Lung microvascular endothelial cell (primary cell): ENCODE data around the gene MYOZ1. TPM values are rescaled to one million over a fixed set of nuclear protein-coding genes. Genes with fewer than 3 reads are reported as not detected.
"Not testable (repeated sequence)": the region's sequence is repeated elsewhere in the genome, so short reads cannot be mapped to it uniquely, and the experiment has no call there.

ENCODE experiments used
- DNase-seq, 2 donors: peaks; one replicate each; pipeline versions ENCODE4 v3.0.0 to v3.0.0-alpha.2; 2010; ENCODE audit warnings: low read depth in 2 of 2
- total RNA-seq: library from RNA; depleted of rRNA; stranded (reverse); fragments of >200 nt; gene quantifications from 2 replicates; pipeline ENCODE4 v1.2.1, GENCODE V29; 2014

MYOZ1 gene
- total RNA-seq, 1 donor from 2014 or later: not detected

DNA sequence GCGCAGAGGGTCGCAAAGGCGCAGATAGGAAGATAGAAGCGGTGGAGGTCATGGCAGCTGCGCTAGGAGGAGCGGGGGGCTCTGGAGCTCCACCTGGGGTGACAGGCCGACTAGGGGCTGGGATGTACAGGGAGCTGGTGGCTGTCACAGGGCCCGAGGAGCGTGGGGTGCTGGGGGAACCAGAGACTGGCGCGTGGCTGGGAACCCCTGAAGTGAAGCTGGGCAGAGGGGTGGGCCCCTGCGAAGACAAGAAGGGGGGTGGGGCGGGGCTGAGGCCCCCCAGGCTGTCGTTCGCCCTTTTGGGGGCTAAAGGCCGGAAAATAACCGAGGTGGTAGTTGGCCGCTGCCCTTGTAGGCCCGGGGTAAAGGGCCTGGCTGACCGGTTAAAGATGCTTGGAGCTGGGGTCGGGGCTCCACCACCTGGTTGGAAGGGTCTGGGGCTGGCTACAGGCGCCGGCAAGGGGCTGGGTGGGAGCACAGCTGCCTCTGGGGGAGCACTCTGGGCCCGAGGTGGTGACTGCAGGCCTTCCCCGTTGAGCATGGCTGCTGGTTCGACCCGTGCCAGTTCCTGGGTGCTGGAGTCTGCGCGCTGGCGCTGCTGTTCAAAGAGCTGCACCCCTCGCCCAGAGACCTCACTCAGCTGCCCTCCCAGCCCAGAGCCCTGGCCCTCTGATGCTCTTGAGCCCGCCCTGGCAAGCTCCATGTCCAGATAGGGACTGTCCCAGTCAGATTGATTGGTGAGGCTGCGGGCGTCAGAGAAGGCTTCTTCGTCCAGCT is 6.8 kb upstream of the MYOZ1 start:
- no peak for DNase-seq

DNA sequence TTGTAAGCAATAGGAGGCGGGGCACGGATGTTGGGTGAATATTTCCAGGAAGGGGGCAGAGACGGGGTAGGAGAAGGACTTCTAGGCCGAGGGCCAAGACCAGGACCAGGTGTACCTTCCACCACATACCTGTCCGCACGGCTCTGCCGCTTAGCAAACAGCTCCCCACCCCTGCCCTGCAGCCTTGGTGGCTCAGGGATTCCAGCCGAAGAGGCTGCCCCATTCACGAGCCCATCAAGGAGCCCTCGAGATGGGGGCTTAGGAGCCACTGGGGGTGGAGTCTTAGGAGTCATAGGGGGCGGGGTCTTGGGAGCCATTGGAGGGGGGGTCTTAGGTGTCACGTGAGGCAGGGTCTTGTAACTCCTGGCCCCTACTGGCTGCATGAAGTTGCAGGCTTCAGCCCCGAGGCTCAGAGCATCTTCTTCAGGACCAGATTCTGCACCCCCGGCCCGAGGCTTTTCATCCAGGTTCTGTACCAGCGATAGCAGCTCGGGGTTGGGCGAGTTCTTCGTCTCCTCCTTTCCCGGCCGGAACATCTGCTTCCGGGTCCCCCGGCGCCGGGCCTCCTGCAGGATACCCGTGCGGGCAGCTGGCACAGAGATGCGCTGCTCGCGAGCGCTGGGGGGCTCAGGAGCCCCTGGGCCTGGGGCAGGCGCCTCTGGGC is 6.1 kb upstream of the MYOZ1 start:
- peak; percentile 40 to 43 for DNase-seq

DNA sequence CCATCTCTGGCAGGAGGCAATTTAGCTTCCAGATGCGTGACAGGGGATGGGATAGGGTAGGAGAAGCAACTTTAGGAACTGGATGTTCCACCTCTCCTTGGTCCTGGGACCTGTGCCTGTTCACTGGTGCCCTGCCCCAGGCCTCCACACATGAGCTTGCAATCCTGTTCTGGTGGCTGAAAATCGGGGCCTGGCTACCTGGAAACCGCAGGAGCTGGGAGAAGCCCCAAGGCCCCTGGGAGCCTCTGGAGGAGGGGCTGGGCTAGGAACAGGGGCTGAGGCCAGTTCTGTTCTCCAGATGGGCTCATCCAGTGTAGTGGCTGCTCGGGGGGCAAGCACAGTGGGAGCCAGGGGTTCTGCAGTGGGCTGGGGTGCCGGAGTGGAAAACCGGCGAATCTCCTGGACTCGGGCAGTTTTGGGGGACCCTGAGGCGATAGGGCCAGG is 5.3 kb upstream of the MYOZ1 start:
- no peak for DNase-seq

DNA sequence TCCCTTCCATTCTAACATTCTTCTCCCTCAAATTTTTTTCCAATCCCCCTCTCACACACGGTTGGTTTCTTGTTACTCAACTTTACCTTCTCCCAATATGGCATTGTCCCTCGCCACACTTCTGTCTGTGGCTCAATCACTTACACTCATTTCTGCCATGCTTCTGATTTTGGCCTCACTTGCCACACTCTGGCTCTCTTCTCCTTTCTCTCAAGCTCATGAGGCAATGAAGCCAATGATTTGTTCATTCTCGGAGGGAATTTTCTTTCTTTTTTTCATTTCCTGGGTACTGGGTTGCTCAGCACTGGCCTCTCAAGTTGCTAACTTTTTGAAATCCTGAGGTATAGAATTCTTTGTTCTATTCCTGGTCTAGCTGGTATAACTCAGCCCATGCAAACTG is 4.0 kb upstream of the MYOZ1 start:
- no peak for DNase-seq

DNA sequence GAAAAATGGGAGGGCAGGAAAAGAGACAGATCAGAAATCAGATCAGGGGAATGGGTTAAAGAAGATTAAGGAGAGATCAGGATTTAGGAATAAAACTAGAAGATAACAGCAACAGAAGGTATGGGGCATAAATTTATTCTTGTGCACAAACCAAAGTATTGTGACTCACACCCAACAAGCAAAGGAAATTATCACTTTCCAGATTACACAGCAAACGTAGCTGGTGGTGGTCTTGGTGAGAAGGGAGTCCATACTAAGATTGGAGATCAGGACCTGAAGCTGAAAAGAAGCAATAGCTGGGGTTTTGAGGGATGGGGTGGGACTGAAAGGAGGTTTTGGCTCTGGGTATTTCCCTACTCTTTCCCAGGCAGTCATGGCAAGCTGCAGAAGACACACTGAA is 3.5 kb upstream of the MYOZ1 start:
- no peak for DNase-seq

DNA sequence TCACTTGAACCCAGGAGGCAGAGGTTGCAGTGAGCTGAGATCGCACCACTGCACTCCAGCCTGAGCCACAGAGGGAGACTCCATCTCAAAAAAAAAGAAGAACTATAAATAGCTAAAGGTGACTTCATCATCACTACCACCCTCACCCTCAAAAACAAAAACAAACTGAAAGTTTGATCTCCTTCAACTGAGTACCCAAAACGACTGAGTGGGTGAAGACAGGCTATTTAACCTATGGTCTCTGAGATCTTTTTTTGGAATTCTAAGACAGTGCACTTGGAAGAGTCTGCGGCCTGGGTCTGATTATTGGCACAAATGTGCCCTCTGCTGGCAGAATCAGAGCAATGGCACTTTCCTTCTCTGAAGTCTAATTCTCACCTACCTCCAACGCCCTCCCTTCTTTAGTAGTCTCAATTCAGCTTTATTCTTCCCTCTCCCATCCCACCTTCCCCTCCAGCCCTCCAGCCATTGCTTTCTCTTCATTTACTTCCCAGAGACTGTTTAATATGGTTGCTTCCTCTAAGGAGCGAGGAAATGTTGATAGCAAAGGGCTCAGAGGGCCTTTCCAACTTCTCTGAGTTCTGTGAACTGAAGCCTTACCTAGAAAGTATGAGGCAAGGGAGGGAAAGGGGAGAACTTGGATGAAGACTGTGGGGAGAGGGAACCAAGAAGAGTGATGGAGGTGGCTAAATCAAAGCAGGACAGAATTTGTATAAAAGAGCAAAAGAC is 2.9 kb upstream of the MYOZ1 start:
- peak; percentile 70 to 72 for DNase-seq

DNA sequence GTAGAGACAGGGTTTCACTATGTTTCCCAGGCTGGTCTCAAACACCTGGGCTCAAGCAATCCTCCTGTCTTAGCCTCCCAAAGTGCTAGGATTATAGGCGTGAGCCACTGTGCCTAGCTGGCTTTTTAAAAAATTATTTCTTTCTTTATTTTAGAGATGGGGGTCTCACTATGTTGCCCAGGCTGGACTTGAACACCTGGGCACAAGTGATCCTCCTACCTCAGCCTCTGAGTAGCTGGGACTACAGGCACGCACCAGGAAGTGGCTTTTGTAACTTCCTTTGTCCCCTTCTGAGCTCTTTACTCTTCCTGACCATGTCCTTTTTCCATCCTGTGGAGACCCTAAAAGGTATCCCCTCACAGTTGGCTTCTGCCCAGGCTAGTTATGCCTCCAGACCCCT is 2.1 kb upstream of the MYOZ1 start:
- DNase-seq: no peak

DNA sequence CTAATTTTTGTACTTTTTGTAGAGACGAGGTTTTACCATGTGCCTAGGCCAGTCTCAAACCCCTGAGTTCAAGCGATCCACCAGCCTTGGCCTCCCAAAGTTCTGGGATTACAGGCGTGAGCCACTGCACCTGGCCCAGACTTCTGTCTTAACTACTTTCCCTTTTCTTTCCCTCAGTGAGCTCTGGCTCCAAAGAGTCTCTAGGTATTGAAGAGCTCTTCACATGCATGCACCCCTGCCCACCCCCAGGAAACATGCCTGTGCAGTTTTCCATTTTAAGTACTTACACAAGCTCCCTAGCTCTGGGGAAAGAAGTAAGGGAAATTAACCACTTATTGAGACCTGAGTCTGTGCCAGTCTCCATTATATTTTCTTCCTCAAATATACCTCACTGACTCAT is 2.0 kb downstream of the MYOZ1 start:
- no peak for DNase-seq

DNA sequence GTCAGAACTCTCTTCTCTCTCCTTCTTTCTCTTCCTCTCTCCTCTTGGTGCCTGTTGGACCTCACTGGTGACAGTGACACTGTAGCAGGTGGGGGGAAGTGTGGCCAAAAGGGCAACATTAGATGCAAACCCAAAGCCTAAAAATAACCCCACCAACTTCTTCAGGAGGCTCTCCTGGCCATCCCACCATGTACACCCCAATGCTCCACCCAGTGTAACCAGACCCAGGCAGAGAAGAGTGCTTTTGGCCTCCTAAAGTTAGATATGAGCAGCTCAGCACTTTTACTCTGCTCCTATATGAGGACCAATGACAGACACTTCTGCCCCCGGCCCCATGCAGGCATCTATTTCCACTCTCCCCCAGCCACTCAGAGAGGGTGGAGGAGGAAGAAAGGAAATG is 5.5 kb downstream of the MYOZ1 start:
- DNase-seq: no peak

DNA sequence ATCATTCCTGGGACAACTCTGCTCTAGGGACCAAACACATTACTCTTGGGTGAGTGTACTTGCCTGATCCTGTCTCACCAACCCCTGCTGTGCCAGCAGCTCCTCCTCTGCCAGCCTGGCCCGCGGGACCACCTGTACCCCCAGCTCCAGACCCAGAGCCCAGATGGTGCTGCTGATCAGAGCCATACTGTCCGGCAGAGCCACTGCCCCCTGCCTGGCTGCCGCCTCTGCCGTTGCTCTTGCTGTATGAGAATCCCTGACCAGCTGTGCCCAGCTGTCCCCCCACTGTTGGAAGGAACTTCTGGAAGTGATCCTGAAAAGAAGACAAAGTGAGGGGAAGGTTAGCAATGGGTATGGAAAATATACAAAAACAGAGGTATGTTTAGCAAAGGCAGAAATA is 6.9 kb downstream of the MYOZ1 start:
- DNase-seq: no peak

DNA sequence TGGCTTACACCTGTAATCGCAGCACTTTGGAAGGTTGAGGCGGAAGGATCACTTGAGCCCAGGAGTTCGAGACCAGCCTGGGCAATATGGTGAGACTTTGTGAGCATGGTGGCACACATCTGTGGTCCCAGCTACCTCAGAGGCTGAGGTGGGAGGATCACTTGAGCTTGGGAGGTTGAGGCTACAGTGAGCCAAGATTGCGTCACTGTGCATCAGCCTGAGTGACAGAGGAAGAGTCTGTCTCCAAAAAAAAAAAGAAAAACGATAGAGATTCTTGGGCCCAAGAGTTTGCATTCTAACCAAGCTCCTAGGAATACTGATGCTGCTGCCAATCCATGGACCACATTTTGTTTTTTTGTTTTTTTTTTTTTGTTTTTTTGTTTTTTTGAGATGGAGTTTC is 12.1 kb downstream of the MYOZ1 start:
- DNase-seq: no peak

DNA sequence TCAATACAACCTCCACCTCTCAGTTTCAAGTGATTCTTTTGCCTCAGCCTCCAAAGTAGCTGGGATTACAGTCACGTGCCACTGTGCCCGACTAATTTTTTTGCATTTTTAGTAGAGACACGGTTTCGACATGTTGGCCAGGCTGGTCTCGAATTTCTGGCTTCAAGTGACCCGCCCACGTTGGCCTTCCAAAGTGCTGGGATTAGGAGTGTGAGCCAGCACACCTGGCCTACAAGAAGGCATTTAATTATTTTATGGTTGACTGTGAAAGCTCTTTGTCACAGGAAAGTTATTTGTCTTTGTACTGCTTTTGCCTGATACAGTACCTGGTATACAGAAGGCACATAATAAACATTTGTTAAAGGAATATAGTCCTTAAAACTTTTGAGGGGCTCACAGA is 12.9 kb downstream of the MYOZ1 start:
- no peak for DNase-seq

DNA sequence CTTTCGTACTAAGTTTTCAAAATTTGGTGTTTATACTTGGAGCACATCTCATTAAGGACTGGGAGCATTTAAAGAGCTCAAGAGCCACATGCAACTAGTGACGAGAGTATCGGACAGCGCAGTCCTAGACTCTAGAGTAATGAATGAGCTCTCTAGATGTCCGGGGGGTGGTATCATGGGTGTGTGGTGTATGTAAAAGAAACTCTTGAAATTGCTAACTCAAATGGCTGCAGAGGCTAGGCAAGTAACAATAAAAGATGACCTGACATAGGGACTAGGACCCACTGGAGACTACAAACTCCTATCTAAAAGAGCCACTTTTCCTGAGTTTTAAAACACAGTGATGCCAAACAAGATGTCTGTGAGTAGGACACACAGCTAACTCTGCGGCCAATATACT is 14.0 kb downstream of the MYOZ1 start:
- DNase-seq: no peak

DNA sequence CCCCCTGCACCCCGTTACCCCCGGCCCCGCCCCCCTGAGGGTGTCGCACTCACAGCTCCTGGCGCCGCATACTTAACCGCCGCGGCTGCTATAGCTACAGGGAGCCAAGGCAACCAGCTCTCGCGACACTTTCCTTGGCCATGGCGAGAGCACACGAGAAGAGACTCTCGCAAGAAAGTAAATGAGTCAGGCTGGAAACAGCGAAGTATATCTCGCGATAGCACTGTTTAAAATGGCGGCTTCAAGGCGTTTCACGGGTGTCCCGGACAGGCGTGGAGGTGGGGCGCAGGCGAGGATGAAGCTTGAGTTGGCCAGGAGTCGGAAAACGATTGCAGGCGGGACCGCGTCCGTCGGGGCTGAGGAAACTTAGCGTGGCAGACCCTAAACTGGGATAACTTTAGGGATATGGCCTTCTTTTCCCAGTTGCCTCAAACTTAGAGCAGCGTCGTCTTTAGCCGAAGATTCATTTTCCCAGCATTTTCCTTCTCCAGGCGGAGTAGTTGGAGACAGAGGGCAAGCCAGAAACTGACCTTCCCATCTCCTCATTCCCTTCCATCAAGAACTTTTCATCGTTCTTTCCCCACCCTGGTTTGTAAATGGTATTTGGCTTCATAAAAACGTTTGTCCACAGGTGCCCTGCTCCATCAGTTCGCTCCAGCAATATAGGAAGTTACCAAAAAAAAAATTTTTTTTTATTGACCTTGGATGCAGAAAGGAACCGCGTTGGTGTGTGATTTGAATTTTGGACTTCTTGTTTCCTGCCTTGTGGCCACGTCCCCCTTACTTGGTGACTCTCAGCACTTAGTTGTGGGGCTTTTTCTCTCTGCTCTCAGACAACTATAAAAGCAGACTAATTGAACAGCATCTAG is 15.2 kb downstream of the MYOZ1 start:
- DNase-seq: peak; percentile 98

DNA sequence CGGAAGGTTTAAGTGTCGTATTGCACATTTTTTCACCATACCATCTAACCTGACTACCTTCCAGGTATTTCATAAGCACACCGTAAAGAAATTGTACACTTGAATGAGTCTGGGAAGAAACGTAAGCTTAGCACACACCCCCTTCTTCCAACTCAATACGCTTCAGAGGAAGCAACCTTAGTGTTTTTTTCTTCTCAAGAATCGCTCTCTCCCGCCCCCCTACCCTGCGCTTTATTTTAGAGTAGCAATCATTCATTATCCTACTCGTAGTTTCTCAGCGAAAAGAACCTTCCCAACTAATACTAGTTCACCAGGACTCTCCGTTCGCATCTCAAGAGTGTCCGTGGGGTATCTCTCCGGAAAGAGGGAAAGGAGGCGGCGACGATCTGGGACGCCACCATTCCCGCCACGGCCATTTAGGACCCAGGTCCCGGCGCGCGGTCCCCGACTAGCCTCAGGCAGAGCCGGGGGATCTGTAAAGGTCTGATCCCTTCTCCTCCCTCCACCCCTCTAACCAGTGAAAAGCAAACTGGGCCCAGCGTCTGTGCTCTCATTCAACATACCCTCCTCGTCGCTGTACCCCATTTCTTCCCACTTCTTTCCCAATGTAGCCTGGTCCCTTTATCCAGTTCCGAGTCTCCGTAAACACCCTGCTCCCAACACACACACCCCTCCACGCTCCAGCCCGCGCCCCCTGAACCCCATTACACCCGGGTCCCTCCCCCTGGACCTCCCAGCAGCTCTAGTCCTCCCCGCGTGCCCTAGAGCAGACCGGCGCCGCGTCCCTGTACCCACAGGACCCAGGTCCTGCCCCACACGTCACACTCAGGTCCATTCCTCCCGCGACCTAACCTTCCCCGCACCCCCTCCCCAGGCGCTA is 16.0 kb downstream of the MYOZ1 start:
- DNase-seq: peak; percentile 16 to 39

DNA sequence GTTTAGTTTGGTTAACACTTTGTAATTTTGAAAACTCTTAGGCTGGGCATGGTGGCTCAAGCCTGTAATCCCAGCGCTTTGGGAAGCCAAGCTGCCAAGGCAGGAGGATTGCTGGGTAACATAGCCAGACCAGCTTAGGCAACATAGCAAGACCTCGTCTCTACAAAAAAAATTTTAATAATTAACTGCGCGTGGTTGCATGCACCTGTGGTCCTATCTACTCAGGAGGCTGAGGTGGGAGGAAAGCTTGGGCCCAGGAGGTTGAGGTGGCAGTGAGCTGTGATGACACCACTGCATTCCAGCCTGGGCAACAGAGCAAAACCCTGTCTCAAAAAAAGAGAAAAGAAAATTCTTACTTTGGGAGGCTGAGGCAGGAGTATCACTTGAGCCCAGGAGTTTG is 18.2 kb downstream of the MYOZ1 start:
- no peak for DNase-seq

DNA sequence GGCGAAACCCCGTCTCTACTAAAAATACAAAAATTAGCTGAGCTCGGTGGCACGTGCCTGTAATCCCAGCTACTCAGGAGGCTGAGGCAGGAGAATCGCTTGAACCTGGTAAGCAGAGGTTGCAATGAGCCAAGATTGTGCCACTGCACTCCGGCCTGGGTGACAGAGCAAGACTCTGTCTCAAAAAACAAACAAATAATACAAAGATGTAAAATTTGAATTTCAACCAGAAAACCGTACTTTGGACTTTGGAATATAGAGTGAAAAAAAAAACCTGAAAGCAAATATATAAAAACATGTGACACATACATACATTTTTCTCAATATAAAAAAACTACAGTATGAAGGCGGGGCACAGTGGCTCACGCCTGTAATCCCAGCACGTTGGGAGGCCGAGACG is 20.3 kb downstream of the MYOZ1 start:
- DNase-seq: not testable (repeated sequence)

DNA sequence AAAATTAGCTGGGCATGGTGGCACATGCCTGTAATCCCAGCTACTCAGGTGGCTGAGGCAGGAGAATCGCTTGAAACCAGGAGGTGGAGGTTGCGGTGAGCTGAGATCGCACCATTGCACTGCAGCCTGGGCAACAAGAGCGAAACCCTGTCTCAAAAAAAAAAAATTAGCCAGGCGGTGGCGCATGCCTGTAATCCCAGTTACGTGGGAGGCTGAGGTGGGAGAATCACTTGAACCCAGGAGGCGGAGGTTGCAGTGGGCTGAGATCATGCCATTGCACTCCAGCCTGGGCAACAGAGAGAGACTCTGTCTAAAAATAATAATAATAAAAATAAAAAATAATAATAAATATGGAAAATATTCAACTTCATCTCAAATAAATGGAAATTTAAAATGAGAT is 24.1 kb downstream of the MYOZ1 start:
- DNase-seq: not testable (repeated sequence)

DNA sequence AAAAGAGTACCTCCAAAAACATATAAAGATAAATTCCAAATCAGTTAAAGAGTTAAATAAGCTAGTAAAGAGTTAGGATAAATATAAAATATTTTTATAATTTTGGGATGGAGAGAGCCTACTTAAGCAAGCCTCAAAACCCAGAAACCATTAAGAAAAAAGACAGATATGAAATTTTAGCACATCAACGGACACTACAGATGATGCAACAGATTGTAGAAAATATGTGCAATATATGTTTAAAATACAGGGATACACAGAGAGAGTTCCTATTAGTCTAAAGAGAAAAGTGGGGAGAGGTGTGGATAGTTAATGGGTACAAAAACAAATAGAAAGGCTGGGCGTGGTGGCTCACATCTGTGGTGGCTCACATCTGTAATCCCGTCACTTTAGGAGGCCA is 26.6 kb downstream of the MYOZ1 start:
- DNase-seq: no peak

DNA sequence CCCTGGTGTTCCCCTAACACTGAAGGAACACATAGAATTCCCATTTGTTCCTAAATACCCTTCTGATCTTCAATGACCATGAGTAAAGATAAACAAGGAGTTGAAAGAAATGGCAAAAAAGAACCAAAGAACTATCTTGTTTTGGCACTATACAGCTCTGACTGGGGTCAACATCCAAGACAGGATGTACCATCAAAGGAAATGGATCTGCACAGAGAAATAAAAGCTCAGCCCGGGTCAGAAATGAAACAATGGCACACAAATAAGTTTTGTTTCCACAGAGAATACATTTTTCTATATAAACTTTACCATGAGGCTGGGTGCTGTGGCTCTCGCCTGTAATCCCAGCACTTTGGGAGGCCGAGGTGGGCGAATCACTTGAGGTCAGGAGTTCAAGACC is 32.2 kb downstream of the MYOZ1 start:
- peak; percentile 10 to 68 for DNase-seq

DNA sequence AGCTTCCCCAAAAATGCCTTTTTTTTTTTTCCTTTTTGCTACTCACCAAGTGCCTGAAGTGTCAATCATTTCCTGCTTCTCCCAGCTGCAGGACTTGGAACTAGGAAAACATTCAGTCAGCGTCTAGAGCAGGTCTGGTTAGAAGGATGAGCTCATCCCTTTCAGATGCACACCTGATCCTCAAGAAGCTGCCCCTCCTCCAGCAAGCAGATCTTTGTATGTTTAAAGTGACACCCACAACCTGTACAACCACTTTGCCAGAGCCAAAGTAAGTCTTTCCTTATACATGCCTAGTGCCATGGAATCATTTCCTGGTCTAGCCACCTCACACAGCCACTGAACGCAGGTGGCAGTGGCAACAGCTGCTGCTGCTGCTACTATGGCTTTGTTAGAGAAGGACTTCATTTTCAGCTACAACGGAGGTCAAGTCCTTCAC is 39.8 kb downstream of the MYOZ1 start:
- DNase-seq: peak; percentile 19 to 85
